IMR-90 (cell line): ENCODE data around the gene BET1L. TPM values are rescaled to one million over a fixed set of nuclear protein-coding genes. Genes with fewer than 3 reads are reported as not detected.

Experiments
- ATAC-seq: fragments of 200-7000 bp; cut with Tn5 transposase; 2 replicates; pipeline ENCODE4 v1.9.1; 2020; ENCODE audit warnings: low read depth, mild to moderate bottlenecking, moderate library complexity
- BruUV-seq: library from RNA; stranded (reverse); fragments of 400-500 nt; replicated peaks from 2 replicates; lab custom pipeline; 2021; lab: Mats Ljungman, UMichigan
- CTCF ChIA-PET: fragments of 300-600 bp; formaldehyde crosslinking; extraction: SDS; loops from one replicate; lab custom pipeline; 2021; ENCODE audit warnings: antibody characterized with exemption; lab: Yijun Ruan, JAX
- POLR2A ChIA-PET: fragments of 300-600 bp; sonication (Branson Sonifier 250); formaldehyde crosslinking; loops from one replicate; lab custom pipeline; 2022; ENCODE audit warnings: antibody characterized with exemption; ENCODE audit not compliant: unreplicated experiment; lab: Charles Lee
- DNase-seq: peaks from one replicate; pipeline ENCODE4 v3.0.0; 2013
- H2AFZ ChIP-seq: replicated peaks from 2 replicates; pipeline ENCODE3; 2013; ENCODE audit warnings: low read length, mild to moderate bottlenecking; ENCODE audit not compliant: poor library complexity
- H2AK5ac ChIP-seq: 2 replicates; pipeline ENCODE4 v1.6.1; 2013; ENCODE audit warnings: low read depth, low read length, inconsistent platforms
- H2AK9ac ChIP-seq: replicated peaks from 2 replicates; pipeline ENCODE3; 2013; ENCODE audit warnings: mild to moderate bottlenecking, low read depth, low read length, moderate library complexity; ENCODE audit not compliant: poor library complexity
- H2BK120ac ChIP-seq: 2 replicates; pipeline ENCODE4 v1.6.1; 2013; ENCODE audit warnings: low read depth, low read length, inconsistent platforms
- H2BK15ac ChIP-seq: 3 replicates; pipeline ENCODE4 v1.6.1; 2013; ENCODE audit warnings: low read depth, low read length, inconsistent platforms
- H2BK20ac ChIP-seq: 2 replicates; pipeline ENCODE4 v1.6.1; 2013; ENCODE audit warnings: low read depth, mild to moderate bottlenecking, inconsistent platforms, low read length, moderate library complexity
- H2BK5ac ChIP-seq: 2 replicates; pipeline ENCODE4 v1.6.1; 2013; ENCODE audit warnings: mild to moderate bottlenecking, low read depth, low read length, inconsistent platforms; ENCODE audit not compliant: poor library complexity, severe bottlenecking
- H3K14ac ChIP-seq: replicated peaks from 2 replicates; pipeline ENCODE4 v1.6.1; 2013; ENCODE audit warnings: low read depth, low read length, inconsistent platforms
- H3K18ac ChIP-seq: 2 replicates; pipeline ENCODE4 v1.6.1; 2013; ENCODE audit warnings: low read depth, low read length, control low read depth
- H3K23ac ChIP-seq: 2 replicates; pipeline ENCODE4 v1.6.1; 2013; ENCODE audit warnings: low read depth, low read length, inconsistent platforms
- H3K27ac ChIP-seq: 2 replicates; pipeline ENCODE4 v1.5.1; 2013; ENCODE audit warnings: mild to moderate bottlenecking, control low read depth, low read length; ENCODE audit not compliant: insufficient read depth
- H3K27me3 ChIP-seq: 2 replicates; pipeline ENCODE4 v1.6.1; 2013; ENCODE audit warnings: low read length; ENCODE audit not compliant: control insufficient read depth, insufficient read depth
- H3K36me3 ChIP-seq: 2 replicates; pipeline ENCODE4 v1.6.1; 2013; ENCODE audit warnings: low read length, mixed read lengths; ENCODE audit not compliant: control insufficient read depth, insufficient read depth
- H3K4ac ChIP-seq: 2 replicates; pipeline ENCODE4 v1.6.1; 2013; ENCODE audit warnings: low read depth, low read length, inconsistent platforms
- H3K4me1 ChIP-seq: 2 replicates; pipeline ENCODE4 v1.6.1; 2013; ENCODE audit warnings: low read length, mixed read lengths; ENCODE audit not compliant: control insufficient read depth, insufficient read depth
- H3K4me2 ChIP-seq: 2 replicates; pipeline ENCODE4 v1.6.1; 2013; ENCODE audit warnings: low read depth, mild to moderate bottlenecking, control low read depth, low read length, moderate library complexity
- H3K4me3 ChIP-seq: 2 replicates; pipeline ENCODE4 v1.5.1; 2013; ENCODE audit warnings: low read depth, mild to moderate bottlenecking, control low read depth, low read length, moderate library complexity; ENCODE audit not compliant: insufficient read depth
- H3K56ac ChIP-seq: 2 replicates; pipeline ENCODE4 v1.6.1; 2013; ENCODE audit warnings: low read length, inconsistent platforms; ENCODE audit not compliant: insufficient read depth; ENCODE audit errors: extremely low read depth
- H3K79me1 ChIP-seq, 2 experiments: 2 replicates each; pipeline ENCODE4 v1.6.1; 2013; ENCODE audit warnings: low read length in 2 of 2, inconsistent platforms in 1 of 2, low read depth in 1 of 2
- H3K9ac ChIP-seq: 2 replicates; pipeline ENCODE4 v1.6.1; 2013; ENCODE audit warnings: low read depth, low read length, control low read depth
- H3K9me1 ChIP-seq: 2 replicates; pipeline ENCODE4 v1.6.1; 2013; ENCODE audit warnings: low read length, inconsistent platforms; ENCODE audit not compliant: insufficient read depth
- H3K9me3 ChIP-seq: 2 replicates; pipeline ENCODE4 v1.6.1; 2013; ENCODE audit warnings: low read length; ENCODE audit not compliant: control insufficient read depth, insufficient read depth
- H4K20me1 ChIP-seq: 2 replicates; pipeline ENCODE4 v1.6.1; 2013; ENCODE audit warnings: low read length, inconsistent platforms; ENCODE audit not compliant: insufficient read depth
- H4K5ac ChIP-seq: 2 replicates; pipeline ENCODE4 v1.6.1; 2013; ENCODE audit warnings: mild to moderate bottlenecking, low read depth, low read length, control low read depth
- H4K8ac ChIP-seq, 2 experiments: 2 replicates each; pipeline ENCODE4 v1.6.1; 2013; ENCODE audit warnings: low read depth in 2 of 2, low read length in 2 of 2, control low read depth in 1 of 2, inconsistent platforms in 1 of 2
- H4K91ac ChIP-seq: 2 replicates; pipeline ENCODE4 v1.6.1; 2013; ENCODE audit warnings: low read depth, low read length, inconsistent platforms; ENCODE audit not compliant: insufficient read depth
- MAFK ChIP-seq: IDR thresholded peaks from 2 replicates; pipeline ENCODE4 v1.6.1; 2012; ENCODE audit warnings: low read depth, low read length, improper control_type of control experiment
- MAZ ChIP-seq: IDR thresholded peaks from 2 replicates; pipeline ENCODE4 v1.6.1; 2012; ENCODE audit warnings: low read depth, mild to moderate bottlenecking, low read length, improper control_type of control experiment, moderate library complexity, borderline replicate concordance
- WGBS, 2 experiments: methylation state at CpG; one replicate each; pipeline versions ENCODE4 v1.1.5 to v1.1.7; 2013; ENCODE audit warnings: missing lambda C conversion rate in 2 of 2; ENCODE audit not compliant: insufficient read length in 1 of 2; ENCODE audit errors: extremely low coverage in 2 of 2; 5-methylcytosine and 5-hydroxymethylcytosine counted together
- dilution Hi-C: fragments of 300-500 bp; cut with HindIII; formaldehyde crosslinking; loops from one replicate; pipeline ENCODE4 v1.14.3; 2018; ENCODE audit warnings: low sequenced_read_pairs; ENCODE audit not compliant: unreplicated experiment
- in situ Hi-C: fragments of 300-500 bp; cut with MboI; formaldehyde crosslinking; loops from 3 replicates; pipeline ENCODE4 v1.14.3; 2019; ENCODE audit warnings: low sequenced_read_pairs, inconsistent platforms, mixed read lengths
- intact Hi-C: fragments of 100-400 bp; cut with micrococcal nuclease; formaldehyde crosslinking; loops from 2 replicates; pipeline ENCODE4 v1.10.0; 2022
- polyA plus RNA-seq, 3 experiments: library from polyadenylated mRNA; depleted of rRNA; stranded (reverse); fragments of >200 nt; gene quantifications; 2 replicates each; pipeline ENCODE4 v1.2.3, GENCODE V29; 2012; ENCODE audit warnings: low replicate concordance in 1 of 3
- total RNA-seq: library from RNA; depleted of rRNA; stranded (reverse); fragments of >200 nt; gene quantifications from 2 replicates; pipeline ENCODE4 v1.2.3, GENCODE V29; 2012
- TF ChIP-seq, protein P1 (sequence below): conservative IDR thresholded peaks from 2 replicates; pipeline ENCODE4 v1.5.1; 2012; ENCODE audit warnings: mild to moderate bottlenecking, low read depth, low read length, improper control_type of control experiment
- TF ChIP-seq, protein P2 (sequence below): fragments of 150-350 bp; IDR thresholded peaks from 2 replicates; pipeline ENCODE4 v1.6.1; 2017; ENCODE audit warnings: mild to moderate bottlenecking, antibody characterized with exemption, low read length, low read depth

Gene BET1L
- total and polyA plus RNA-seq, 2 of the 4 experiments (the other 2 are of a cell fraction) = 10.8 to 90.7 TPM

GRCh38 chr11:241634-242033, 34.4 kb upstream of the BET1L start:
- Histone ChIP-seq H2AFZ (no peak overlapping the region), H3K4me1 (no peaks in the 10 kb centered on the region; the same call in 1 of the 2 replicates), H3K18ac (no peak overlapping the region), H3K9ac (no peak overlapping the region), H2AK9ac (no peak overlapping the region), H3K9me1 (0 out of 2 replicates have a peak, but pooled peaks cover 5% of the 10 kb centered on the region), H2BK5ac (no peak overlapping the region), H3K56ac (no peak overlapping the region), H3K4ac (no peak overlapping the region), H2BK120ac (no peak overlapping the region), H4K8ac (no peak overlapping the region), H4K5ac (no peak overlapping the region), H3K23ac (no peak overlapping the region), H3K27ac (no peak overlapping the region), H4K91ac (no peak overlapping the region), H3K9me3 (no peaks in the 10 kb centered on the region), H3K4me2 (no peak overlapping the region), H3K27me3 (no peaks in the 10 kb centered on the region), H3K79me1 (peaks cover 26 to 38% of the 10 kb centered on the region in 2 experiments), H4K20me1 (peaks cover 12% of the 10 kb centered on the region), H2BK20ac (no peak overlapping the region), H2AK5ac (no peak overlapping the region), H3K4me3 (no peak overlapping the region), H3K36me3 (peaks cover 30% of the 10 kb centered on the region), H2BK15ac (no peak overlapping the region), H3K14ac (no peak overlapping the region)
- POLR2A ChIA-PET = no interaction called here
- no TSS peak for BruUV-seq
- intact Hi-C loops = no loop called here
- TF ChIP-seq, protein P1, sequence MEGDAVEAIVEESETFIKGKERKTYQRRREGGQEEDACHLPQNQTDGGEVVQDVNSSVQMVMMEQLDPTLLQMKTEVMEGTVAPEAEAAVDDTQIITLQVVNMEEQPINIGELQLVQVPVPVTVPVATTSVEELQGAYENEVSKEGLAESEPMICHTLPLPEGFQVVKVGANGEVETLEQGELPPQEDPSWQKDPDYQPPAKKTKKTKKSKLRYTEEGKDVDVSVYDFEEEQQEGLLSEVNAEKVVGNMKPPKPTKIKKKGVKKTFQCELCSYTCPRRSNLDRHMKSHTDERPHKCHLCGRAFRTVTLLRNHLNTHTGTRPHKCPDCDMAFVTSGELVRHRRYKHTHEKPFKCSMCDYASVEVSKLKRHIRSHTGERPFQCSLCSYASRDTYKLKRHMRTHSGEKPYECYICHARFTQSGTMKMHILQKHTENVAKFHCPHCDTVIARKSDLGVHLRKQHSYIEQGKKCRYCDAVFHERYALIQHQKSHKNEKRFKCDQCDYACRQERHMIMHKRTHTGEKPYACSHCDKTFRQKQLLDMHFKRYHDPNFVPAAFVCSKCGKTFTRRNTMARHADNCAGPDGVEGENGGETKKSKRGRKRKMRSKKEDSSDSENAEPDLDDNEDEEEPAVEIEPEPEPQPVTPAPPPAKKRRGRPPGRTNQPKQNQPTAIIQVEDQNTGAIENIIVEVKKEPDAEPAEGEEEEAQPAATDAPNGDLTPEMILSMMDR = no peak
- TF ChIP-seq MAZ = no peak
- TF ChIP-seq, protein P2, sequence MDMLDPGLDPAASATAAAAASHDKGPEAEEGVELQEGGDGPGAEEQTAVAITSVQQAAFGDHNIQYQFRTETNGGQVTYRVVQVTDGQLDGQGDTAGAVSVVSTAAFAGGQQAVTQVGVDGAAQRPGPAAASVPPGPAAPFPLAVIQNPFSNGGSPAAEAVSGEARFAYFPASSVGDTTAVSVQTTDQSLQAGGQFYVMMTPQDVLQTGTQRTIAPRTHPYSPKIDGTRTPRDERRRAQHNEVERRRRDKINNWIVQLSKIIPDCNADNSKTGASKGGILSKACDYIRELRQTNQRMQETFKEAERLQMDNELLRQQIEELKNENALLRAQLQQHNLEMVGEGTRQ = no peak
- no peak for TF ChIP-seq MAFK
- dilution Hi-C loops = no loop called here
- ATAC-seq (no peak), DNase-seq (no peak)
- CTCF ChIA-PET = interaction anchor here (2.3 kb wide), 1 partner anchor 9 kb away, joined by 10 read pairs; no protein-coding TSS in a partner anchor
- WGBS, 2 experiments = 100% methylated on average over 2 of the region's 5 CpGs; no CpG with 5 or more reads in 1 of the 2 experiments
- in situ Hi-C loops = loop anchor here (5.0 kb wide), 1 partner anchor 36 kb away; the partner anchor contains the start of gene NLRP6
